GM18508 (cell line): ENCODE results near the gene FDX2.

Source experiments
- ATAC-seq: cut with Tn5 transposase; IDR thresholded peaks from one replicate; pipeline ENCODE4 v1.9.1; 2021; ENCODE audit warnings: moderate number of reproducible peaks; ENCODE audit not compliant: insufficient read depth, unreplicated experiment

FDX2 gene

DNA sequence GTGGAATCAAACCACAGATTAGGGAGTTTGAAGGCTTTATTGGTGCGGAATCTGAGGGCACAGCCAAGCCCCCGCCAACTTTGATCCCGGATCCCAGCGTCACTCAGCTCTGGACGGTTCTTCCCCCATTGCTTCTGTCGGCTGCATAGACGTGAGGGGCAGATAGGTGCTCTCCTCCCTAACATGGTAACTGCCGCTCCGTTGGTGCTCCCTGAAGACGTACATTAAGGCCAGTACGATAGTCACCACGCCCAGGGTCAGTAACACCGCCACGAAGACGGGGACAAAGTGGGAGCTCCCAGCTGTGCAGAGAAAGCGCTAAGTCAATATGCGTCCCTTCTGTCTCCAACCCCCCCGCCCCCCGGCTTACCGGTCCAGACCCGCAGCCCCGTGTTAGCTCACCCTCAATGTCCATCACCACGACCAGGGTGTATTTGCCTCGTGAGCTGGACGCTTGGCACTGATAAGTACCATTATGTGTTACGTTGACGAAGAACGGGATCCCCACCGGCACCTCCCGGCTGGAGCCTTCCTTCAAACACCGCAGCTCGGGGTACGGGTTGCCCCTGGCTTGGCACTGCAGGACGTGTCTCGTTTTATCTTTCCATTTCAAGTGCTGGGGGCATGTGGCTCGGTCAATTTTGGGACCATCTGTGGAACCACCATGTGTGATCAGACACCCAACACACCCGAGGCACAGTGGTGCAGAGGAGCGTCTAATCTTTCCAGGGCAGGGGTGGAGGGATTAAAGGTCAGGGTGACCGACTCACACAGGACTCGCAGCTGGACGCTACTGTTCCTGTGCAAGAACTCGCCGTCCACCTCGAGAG lies 18.2 kb upstream of the FDX2 start:
- no peak for ATAC-seq

DNA sequence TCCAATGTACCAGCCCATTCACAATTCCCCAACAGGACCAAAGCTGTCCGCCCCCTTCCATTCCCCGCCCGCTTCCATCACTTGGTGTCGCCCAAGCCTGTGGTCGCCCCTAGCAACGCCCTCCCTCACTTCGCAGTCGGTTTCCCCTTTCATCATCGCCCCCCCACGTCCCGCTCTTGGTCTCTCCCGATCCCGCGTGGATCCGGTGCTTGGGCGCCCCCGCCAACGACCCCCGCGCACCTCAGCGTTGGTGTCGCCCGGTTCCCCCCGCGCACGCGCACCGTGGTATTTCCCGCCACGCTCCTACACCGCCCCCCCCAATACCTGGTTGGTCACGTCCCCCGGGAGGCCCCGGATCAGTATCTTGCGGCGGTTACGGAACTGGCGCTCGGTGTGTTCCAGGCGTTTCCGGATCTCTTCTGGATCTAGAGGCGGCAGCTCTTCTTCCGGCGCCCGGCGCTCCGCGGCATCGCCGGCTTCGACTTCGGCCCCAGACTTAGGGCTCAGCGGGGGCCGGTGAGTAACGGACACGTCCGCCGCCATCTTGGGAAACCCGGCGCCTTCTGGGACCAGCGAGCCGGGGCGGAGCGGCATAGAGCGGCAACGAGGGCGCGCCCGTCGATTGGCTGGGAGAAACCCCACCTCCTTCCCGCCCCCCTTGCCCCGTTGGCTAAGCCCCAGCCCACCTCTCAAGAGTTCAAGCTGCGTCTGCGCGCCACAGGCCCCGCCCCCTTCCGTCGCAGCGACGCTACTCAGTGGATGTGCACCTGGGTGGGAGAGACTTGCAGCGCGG lies 17.3 kb upstream of the FDX2 start, which contains the start of gene RAVER1:
RAVER1 (minus strand) TSS at position 565 of the 793 bp plus-strand sequence; CDS start at position 543, 22 bp downstream.
- peak; percentile 55 for ATAC-seq

DNA sequence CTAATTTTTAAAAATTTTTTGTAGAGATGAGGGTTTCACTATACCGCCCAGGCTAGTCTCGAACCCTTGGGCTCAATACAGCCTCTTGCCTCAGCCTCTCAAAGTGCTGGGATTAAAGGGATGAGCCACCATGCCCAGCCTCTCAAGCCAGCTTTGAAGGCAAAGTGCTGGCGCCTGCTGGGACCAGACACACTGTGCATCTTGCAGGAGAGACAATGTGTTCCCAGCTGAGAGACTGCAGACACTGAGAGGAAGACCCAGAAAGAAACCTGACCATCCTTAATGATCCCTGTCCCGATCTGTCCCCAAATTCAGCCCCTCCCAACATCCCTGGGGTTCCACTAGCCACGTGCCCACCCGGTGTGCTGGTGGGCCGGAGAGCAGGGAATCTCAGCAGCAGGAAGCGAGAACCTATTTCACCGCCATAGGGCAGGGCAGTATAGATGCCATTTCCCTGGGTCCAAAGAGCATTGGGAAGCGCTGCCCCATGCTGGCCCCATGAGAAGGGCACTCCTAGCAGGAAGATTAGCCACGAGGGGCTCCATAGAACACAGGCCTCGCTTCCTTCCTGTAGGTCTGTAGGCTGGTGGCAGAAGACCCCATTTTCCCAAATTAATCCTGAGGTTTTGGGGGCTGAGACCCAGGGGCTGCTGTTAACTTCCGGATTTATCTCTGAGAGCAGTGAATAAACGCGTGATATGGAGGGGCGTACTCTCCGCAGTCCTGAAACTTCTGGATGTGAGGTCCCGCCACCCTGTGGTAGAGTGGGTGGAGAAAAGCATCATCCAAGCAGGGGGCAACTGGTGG lies 16.5 kb upstream of the FDX2 start:
- no peak for ATAC-seq

DNA sequence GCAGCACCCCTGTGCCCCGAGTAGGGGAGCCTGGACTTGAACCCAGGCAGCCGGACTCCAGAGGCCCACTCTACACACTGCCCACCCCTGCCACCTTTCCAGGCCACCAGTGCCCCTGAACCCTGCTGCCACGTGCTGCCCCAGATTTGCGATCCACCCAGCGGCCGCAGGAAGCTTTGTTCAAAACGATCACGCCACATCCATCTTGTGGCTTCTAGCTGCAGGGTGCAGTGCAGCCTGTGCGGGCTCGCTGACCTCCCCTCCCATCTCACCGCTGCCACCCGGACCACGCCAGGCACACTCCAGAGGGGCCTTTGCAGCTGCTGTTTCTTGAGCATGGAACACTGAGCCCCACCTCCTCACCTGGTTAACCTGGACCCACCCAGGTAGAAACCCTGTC lies 13.7 kb upstream of the FDX2 start:
- no peak for ATAC-seq

DNA sequence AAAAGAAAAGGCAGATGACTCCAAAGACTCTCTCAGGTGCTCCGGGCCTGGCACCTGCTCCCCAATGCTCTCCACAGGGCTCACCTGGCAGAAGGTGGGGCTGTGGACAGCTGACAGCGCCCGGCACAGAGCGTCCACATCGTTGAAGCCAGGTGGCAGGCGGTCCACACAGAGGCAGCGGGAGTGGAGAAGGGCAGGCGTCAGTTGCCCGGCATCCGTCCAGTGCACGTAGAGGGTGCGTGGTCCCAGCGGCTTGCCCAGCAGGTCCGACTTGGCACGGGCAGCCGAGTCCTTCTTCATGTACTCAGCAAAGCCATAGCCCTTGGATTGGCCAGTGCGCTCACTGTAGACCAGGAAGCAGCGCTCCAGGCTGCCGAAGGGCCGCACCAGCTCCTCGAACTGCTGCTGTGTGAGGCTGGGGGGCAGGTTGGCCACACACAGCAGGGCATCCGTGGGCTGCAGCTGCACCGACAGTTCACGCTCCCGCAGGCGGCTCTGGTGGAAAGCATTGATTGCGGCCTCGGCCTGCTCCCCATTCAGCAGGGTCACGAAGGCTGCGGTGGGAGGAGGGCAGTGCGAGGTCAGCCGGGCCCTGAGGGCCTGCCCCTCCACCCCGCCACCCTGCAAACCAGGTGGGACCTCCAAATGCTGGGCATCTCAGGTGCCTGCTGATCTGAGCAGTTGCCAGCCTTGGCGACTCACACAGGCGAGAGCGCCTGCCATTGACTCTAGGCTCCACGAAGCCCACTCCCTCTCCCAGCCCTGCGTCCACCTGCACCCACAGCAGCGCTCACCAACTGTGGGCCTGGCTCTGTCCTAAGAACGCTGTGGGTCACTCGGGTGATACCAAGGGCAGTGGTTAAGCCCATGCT lies 13.0 kb upstream of the FDX2 start:
- ATAC-seq, result no peak

DNA sequence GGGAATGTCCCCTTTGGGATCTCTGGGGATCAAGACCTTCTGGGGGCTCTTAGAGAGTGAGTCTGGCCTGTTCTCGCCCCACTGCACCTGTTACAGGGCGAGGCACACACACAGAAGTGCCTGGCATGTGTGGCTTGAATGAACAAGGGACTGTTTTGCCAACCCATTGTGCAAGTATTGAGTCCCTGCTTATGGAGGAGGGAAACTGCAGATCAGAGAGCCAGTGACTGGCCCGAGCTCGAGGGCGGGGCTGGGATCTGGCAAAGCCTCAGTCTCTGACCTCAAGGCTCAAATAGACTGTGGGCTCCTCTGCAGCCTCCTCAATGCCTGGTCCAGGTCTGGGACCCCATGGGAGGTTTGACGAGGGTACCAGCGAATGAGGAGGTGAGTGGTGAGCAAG lies 12.0 kb upstream of the FDX2 start:
- ATAC-seq, result no peak

DNA sequence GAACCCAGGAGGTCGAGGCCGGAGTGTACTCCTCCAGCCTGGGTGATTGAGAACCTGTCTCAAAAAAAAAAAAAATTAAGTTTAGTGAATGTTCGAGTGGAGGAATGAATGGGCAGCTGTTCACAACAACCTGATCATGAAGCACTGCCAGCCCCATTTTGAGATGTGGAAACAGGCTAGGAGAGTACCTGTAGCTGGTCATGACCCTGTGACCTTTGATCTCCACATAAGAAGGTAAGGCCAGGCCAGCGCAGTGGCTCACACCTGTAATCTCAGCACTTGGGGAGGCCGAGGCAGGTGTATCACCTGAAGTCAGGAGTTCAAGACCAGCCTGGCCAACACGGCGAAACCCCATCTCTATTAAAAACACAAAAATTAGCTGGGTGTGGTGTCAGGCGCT lies 9.9 kb upstream of the FDX2 start:
- no peak for ATAC-seq

DNA sequence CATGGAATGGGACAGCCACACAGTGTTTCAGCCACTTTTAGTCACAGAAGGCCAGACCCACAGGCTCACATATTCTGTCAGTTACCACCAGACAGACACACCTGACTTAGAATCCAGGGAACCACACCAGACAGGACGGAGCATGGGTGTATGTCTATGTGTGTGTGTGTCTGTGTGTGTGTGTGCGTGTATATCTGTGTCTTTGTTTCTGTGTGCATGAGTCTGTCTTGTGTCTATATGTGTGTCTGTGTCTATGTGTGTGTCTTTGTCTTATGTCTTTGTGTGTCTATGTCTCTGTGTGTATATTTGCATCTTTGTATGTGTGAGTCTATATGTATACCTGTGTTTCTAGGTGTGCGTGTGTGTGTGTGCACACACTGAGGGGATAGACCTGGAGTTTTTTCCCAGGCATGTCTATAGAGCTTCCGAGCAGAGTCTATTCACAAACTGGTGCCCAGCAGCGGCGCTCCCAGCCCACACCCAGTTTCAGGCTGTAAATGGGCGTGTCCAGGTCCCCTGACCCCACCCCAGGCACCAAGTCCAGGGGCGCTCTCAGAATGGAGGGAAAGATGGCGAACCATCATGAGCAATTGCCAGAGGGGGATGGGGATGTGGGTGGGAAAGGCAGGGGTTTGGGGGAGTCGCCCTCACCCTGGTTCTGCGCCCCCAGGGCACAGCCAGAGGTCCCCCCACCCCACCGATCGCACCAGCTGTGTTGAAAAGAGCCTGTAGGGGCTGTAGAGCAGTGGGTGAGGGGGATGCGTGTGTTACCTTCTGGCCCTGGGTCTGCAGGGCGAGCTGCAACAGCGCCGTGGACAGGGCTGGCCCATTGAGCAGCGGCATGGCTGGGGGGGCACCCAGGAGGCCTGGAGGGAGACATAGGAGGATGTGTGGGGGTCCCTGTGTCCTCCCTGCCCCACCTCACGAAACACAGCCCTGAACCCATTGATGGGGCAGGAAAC lies 6.3 kb upstream of the FDX2 start:
- no peak for ATAC-seq

DNA sequence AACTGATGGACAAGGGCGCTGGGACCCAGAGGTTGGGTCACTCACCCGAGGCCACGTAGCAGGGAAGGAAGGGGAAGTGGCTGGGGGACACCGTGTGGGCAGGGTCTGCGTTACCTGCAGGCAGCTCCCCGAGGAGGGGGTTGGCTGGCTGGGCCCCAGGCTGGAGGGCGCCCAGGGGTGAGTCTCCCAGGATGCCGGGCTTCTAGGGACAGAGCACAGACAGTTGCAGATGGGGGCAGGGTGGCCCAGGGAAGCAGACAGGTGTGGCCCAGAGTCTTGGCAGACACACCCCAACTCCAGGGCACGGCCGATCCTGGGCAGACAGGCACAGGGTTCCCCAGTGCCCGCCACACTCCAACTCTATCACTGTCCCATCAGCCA lies 5.6 kb upstream of the FDX2 start:
- no peak for ATAC-seq

DNA sequence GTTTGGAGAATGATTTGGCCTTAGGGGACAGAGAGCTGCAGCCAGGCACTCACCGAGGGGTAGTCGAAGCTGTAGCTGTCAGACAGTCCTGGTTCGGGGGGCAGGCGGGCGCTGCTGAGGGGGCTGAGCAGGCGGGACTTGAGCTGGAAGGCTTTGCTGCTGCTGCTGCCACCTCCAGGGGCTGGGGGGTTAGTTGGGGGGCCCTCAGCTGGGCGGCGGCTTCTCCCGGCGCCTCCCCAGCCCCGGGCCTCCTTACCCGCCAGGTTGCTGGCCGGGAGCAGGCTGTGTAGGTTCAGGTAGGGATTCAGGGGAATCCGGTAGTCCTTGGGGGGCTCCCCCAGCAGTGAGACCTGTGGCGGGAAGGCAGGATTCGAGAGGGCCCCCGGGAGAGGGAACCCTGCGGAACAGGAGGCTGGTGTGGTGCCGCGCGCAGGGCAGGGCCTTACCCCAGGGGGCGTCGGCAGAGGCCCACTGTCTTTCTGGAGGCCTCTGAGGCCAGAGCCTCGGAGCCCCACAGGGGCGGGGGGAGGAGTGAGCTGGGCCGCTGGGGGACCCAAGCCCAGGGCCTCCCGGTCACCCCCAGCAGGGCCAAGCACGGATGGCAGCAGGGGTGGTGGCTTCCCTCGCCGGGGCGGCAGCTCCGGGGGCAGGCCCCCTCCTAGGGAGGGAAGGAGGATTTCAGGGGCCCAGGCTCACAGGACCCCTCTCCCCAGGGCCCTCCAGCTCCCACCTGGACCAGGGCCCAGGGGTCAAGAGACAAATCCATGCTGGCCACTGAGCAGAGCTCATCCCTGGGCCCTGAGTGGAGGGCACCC lies 5.0 kb upstream of the FDX2 start:
- no peak for ATAC-seq

DNA sequence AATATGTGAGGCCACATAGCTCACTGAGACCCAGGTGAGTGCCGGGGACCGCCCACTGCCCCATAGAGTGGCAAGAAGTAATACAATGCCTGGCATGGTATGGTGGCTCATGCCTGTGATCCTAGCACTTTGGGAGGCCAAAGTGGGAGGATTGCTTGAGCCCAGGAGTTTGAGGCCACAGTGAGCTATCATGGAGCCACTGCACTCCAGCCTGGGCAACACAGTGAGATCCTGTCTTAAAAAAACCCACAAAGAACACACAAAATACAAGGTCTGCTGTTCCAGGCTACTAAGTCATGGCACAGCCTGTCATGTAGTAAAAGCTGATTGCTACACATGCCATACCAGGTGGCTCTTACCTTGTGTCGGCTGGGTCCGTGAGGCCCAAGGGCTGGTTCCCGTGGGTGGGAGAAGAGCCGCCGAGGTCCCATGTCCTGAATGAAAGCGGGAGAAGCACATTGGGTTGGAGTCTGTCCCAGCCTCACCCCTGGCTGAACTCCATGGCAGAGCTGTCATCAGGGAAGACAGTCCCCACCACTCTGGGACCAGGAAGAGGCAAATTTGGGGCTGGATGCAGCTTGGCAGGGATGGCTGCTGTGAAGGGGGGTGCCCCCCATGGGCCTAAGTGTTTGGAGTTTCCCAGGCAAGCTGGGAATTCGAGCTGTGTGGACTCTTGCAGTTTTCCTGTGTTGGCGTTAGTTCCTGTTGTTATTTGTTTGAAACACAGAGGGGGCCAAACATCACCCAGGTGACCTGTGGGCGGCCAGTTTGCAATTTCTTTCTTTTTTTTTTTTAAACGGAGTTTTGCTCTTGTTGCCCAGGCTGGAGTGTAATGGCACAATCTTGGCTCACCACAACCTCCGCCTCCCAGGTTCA lies 3.2 kb upstream of the FDX2 start:
- no peak for ATAC-seq

DNA sequence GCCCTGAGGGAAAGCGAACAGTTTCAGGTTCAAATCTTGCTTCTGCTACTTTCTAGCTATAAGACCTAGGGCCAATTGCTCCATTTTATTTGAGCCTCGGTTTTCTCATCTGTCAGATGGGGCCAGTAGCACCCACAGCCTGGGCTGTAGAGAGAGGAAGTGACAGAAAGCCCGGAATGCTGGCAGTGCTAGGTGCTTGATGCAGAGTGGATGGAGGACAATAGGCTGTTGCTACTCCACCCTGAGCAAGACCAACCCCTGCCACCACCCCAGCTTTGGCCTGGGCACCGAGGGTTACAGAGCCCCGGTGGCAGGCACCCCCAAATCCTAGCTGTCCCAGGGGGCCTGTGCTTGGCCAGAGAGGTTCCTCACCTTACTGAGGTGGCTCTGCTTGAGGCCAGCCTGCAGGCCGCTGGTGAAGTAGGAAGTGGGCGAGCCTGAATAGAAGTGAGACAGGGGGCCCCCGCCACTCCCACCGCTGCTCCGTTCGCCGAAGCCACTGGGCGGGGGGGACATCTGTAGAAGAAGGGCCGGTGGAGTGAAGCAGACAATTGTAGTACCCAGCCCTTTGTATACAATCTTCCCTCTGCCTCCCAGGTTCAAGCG lies 2.1 kb upstream of the FDX2 start:
- ATAC-seq, result no peak

DNA sequence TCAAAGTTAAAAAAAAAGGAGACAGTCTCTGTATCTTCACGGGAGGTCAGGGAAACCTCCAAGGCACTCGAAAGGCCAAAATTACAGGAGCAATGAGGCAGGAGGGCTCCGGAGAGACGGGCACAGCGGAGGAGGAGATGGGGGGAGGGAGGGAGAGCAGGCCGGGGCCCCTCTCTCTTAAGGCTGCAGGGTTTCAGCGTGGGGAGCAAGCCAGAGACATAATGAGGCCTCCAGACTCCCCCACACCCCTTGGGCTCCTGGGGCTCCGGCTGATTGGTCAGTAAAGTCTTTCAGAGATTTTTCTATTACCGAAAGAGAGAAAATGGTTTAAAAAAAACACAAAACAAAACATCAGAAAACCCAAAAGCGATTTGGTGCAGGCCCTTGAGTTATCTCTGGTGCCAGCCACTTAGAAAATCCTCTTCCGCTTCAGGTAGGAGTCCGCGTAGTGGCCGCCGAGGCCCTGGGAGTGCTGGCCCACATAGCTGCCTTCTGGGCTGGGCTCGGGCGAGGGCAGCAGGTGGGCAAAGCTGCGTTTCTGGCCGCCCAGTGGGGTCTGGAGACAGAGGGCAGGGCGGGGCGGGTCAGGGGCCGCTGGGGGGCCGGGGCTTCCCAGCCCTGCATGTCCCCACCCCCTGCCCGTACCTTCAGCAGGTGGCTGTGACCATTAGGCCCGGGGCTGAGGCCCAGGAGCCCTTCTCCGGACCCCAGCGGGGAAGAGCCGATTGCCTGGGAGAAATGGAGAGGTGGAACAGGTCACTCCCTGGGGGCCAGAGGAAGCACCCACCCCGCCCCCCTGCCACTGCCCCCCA lies 1.4 kb upstream of the FDX2 start:
- ATAC-seq, result no peak

DNA sequence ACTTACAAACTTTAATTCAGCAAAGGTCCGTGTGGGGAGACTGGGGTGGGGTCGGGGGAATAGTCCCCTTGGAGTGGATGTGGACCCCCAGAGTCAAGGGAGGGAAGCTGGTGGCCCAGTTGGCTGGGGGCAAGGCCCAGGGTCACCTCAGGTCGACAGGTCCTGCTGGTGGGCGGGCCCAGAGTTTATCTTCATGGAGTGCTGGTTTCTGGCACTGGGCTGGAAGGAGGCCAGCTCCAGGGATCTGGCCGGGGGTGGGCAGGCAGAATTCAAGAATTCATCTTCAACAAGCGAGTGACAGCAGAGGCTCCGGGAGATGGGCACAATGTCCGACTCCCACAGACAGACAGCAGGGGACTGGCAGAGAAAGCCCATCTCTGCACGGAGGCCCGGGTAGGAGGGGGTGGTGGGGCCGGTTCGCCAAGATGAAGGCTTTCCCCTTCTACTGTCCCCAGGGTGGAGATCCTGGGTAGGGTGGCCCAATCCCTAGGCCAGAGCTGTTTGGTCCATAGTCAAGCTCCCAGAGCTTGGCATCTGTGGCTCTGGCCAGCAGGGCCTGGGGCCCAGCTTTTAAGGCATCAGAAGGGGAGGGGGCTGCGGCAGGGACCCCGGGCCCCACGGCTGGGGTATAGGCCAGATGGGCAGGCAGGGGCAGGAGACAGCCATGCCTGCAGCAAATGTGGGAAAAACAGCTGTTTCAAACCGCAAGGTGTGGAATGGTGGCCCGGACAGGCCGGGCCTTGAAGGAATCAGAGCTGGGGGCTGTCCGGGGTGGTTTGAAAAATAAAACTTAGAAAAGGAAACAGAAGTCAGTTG lies 622 bp upstream of the FDX2 start:
- no peak for ATAC-seq

DNA sequence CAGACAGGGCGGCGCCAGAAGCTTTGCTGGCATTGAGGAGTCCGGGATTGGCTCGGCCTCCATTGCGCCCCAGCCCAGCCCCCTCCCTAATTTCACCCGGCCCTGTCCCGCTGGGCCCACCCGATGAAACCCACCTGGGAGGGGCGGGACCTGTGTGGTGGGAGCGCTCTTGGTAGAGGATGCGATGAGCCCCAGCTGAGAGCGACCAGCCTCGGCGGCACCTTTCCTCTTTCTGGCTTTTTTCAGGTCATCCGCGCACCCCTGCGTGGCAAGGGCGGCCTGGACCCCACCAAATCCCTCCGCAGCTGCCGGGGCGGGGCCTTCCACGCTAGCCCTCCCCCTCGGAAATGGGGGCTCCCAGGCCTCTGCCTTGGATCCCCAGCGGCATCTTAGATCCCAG lies 6.4 kb downstream of the FDX2 start, which contains the start of gene ZGLP1:
ZGLP1 (minus strand) TSS at position 393 of the 400 bp plus-strand sequence.
- no peak for ATAC-seq
